ENCODE measurements around the gene HSPBP1.

DNA sequence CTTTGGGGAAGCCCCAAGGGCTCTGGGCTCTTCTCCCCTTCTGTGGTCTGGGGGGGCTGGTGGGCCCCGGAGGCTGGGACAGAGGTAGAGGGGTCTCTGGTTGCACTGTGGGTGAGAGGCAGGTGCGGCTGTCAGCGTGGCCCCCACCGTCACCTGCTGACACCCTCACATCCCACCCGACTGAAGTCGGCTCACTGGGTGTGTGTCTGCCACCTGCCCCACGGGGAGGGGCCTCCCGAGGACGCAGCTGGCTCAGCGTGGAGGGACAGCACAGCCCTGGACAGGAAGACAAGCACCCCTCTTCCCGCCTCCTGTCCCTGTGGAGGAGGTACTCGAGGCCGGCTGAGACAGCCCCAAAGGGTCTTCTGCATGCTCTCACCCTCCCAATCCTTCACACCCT, 49.1 kb downstream of the HSPBP1 start:
- TF ChIP-seq FOXK1 (CRISPR knock-in tag; IDR thresholded peaks at IDR 0.05; ENCODE audit: borderline replicate concordance), result no peak
- no peak for TF ChIP-seq CTCF (IDR thresholded peaks at IDR 0.05 in 2 of 3, conservative IDR thresholded peaks at IDR 0.05 in 1 of 3; ENCODE audit: insufficient read depth in 2 of 3, low read depth in 1 of 3, low read length in 3 of 3)
- no peak for TF ChIP-seq ZNF431 (CRISPR knock-in tag; IDR thresholded peaks at IDR 0.05)
- no peak for TF ChIP-seq MCM3 (IDR thresholded peaks at IDR 0.05)
- TF ChIP-seq GTF2E2 (tag; IDR thresholded peaks at IDR 0.05), result no peak
- TF ChIP-seq EP300 (IDR thresholded peaks at IDR 0.05; ENCODE audit: low read length), result no peak
- no peak for TF ChIP-seq SPI1 (IDR thresholded peaks at IDR 0.05; ENCODE audit: borderline replicate concordance, low read depth, low read length)
- no peak for TF ChIP-seq SMARCC2 (IDR thresholded peaks at IDR 0.05; ENCODE audit: low read depth)
- TF ChIP-seq MNT (conservative IDR thresholded peaks at IDR 0.05), result no peak
